HG02763 (cell line): Measurements from ENCODE around the gene FBXO21.
"Not testable (repeated sequence)": the region's sequence is repeated elsewhere in the genome, so short reads cannot be mapped to it uniquely, and the experiment has no call there.

Experiments used
- ATAC-seq: cut with Tn5 transposase; IDR thresholded peaks from one replicate; pipeline ENCODE4 v1.9.1; 2021; ENCODE audit warnings: mild to moderate bottlenecking, moderate library complexity; ENCODE audit not compliant: unreplicated experiment

FBXO21 gene

GRCh38 chr12:117190210-117190781 lies at the start of gene FBXO21:
Gene FBXO21 (minus strand): TSS chr12:117190470. CDS start chr12:117190456, 14 bp downstream.
- ATAC-seq = peak; percentile 97

DNA sequence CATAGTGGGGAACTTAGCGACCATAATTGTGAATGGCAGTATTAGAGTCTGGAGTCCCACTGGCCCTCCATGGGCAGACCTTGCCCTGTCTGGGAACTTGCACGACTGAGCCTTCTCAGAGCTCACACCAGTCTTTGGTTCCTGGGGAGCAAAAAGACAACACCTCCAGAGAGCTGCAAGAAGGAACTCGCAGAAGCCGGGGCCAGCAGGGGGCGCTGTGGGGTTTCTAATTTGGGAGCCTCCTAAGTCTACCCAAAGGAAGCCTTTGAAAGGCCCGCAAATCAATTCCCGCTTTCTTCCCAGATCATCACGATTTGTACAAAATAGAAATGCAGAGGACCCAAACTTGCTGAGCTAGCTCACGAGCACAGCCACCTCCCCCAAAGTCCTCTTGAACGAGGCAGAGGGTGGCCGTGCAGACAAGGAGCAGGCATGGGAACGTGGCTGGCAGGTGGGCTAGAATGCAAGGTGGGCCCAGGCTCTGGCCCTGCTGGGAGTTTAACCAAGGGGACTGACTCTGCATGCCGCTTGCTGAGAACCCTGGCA lies 46.3 kb upstream of the FBXO21 start:
- ATAC-seq = no peak

DNA sequence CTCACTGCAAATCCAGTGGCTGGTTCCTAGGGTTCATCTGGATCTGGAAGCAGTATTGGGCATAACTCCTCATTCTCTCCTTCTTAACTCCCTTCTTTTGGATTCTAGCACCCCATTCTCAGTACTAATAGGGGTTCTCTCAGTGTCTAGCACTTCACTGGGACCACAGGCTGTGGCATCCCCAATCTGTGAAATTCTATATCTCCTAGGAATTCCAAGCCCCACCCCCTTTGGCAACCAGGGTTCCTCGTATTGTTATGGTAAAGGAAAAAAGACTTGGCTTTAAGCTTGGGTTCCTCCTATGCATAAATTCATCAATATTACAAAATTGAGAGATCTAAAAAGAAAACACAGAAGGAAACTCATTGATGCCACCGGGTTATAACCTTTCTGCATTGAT lies 45.0 kb upstream of the FBXO21 start:
- ATAC-seq = no peak

DNA sequence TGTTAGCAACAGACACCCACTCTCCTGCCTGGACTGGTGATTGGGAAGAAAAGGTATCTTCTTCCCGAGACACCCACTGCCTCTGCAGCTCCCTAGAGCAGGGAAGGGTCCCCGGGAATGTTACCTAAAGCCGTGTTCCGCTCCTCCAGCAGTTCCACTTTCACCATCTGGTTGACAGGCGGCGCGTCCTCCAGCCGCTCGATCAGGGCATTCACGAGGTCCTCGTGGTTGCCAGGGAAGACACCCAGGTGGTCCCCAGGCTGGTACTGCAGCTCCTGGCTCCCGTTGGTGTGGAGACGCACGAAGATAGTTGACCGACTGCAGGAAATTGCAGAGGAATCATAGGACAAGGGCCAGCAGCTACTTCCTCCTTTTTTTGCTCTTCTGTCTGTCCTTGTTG lies 44.2 kb upstream of the FBXO21 start:
- no peak for ATAC-seq

GRCh38 chr12:117231750-117232149 lies 41.5 kb upstream of the FBXO21 start:
- ATAC-seq = no peak

DNA sequence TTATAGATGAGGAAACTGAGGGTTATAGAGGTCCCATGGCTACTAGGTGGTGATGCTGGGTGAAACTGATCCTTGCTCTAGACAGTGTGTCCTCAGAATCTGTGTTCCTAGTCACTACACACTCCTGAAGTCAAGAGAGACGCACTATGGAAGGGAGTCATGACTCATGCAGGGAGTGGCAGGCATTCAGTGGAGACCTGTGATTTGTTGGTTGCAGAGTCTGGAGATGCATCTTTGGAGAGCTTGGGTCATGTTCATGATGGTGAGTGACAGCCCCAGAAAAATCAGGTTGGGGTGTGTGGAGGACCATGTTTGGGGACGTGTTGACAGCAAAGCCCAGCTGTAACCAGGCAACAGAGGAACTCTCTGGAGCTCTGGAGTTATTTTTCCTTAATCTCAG lies 38.0 kb upstream of the FBXO21 start:
- ATAC-seq = no peak

DNA sequence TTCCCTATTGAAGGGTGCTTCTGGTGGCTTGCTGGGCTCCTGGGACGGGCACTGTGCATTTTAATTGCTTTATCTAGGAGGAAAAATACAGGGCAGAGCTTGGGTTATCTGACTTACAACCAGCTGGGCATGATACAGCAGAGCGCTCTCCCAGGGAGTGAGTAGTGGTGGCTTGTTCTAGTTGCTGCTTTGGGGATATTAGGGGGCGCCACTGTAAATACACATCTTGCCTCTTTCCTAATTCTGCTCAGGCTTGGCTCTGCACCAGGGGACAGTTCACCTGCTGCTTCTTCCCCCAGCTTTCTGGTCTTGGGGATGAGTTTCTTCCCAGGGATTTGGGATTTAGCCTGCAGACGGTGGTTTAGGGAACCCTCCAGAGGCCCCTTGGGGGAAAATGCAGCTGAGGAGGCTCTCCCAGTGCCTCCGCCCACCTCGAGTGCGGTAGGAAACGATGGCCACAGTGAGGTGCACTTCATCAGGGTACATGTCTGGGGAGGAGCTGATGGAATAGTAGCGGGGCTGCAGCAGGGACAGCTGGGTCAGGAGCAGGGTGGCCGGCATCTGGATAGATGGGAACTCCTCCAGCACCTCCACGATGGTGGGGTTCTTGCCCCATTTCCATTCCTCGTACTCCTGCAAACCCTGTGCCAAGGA lies 36.9 kb upstream of the FBXO21 start:
- no peak for ATAC-seq

DNA sequence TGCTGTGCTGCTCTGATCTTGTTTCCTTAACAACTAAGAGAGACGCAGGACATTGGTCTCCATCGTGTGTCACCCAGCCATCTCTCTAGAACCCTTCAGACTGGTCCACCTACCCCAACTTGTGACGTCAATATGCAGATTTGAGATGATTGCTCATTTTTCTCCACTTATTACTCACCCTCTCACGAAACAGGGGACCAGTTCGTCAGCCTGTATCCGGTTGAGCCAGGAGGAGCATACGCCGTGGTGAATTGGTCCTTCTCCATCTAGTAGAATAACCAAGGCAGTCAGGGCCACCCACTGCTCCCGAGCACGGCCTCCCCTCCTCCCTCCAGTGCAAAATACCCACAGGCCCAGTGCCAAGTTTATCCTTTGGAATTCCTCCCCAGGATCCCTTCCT lies 36.2 kb upstream of the FBXO21 start:
- ATAC-seq = no peak

DNA sequence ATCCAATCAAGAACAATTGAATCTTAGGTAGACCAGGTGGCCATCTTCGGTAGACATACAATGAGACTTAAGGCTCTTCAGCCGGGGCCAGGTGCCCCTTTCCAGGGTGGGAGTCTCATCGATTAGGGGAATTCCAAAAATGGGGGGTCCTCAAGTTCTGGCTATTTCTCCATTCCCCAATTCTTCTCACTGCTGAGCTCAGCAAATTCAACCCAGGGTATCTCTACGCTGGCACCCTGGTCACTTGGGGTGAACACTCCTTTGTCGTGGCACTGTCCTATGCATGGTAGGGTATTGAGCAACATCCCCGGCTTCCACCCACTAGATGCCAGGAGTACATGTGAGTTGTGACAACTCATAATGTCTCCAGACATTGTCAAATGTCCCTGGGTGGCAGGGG lies 34.9 kb upstream of the FBXO21 start:
- ATAC-seq = no peak

- not testable (repeated sequence) for ATAC-seq
Observed at GRCh38 chr12:117220947-117221346, 30.7 kb upstream of the FBXO21 start.

DNA sequence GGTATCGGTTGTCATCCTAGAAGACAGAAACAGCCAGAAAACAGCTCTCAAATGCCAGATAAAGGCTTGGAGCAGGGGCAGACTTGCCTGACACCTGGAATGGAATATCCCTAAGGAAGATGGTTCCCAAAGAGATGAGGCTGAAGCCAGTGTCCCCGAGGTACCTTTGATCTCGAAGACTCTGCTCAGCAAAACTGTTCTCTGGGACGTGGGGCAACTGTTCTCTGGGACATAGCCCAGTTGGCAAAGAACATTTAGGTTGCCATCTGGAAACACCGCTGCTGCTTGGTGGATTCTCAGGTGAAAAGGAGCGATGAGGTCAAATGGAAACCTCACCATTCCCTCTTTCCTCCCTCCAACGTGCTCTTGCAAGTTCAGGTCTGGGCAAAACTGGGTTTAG lies 27.9 kb upstream of the FBXO21 start:
- ATAC-seq = no peak

- ATAC-seq = no peak
Observed at GRCh38 chr12:117216686-117217085, 26.4 kb upstream of the FBXO21 start.

GRCh38 chr12:117214797-117215196 lies 24.5 kb upstream of the FBXO21 start:
- no peak for ATAC-seq

- ATAC-seq = no peak
Observed at GRCh38 chr12:117213295-117213808, 23.1 kb upstream of the FBXO21 start.

- ATAC-seq = no peak
Observed at GRCh38 chr12:117212563-117213190, 22.4 kb upstream of the FBXO21 start.

- ATAC-seq = no peak
Observed at GRCh38 chr12:117210266-117210918, 20.1 kb upstream of the FBXO21 start.

DNA sequence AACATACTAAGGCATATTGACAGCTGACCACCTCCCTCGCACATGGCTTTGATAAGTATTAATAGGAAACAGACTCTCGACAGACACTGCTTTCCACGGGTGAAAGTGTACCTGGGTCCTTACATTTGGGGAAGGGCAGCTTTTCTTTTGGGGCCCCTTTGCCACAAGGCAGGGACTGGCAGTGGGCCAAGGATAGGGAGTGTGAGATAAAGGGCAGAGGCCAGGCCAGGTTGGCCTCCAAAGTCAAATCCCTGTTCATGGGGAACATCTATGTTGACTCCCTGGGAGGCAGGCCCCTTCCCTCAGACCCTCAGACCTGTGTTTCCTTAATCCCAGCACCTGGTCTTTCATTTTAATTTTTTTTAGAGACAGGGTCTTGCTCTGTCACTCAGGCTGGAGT lies 19.4 kb upstream of the FBXO21 start:
- ATAC-seq = no peak

DNA sequence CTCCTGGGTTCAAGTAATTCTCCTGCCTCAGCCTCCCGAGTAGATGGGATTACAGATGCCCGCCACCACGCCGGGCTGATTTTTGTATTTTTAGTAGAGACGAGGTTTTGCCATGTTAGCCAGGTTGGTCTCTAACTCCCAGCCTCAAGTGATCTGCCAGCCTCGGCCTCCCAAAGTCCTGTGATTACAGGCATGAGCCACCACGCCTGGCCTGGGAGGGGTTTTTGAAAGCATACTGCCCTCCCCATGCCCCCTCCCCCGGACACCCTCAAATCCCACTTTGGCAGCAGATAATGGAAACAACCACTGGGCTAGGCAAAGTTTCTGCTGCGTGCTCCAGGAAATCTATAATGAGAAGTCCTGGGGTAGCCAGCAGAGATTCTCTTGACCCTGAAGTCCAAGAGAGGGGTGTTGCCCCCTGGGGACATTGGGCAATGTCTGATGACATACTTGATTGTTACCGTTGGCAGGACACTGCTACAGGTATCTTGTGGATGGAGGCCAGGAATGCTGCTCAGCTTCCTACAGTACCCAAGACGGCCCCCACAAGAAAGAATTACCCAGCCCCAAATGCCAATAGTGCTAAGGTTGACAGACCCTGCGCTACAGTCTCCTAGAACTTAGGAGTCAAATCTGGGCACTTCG lies 18.7 kb upstream of the FBXO21 start:
- no peak for ATAC-seq

DNA sequence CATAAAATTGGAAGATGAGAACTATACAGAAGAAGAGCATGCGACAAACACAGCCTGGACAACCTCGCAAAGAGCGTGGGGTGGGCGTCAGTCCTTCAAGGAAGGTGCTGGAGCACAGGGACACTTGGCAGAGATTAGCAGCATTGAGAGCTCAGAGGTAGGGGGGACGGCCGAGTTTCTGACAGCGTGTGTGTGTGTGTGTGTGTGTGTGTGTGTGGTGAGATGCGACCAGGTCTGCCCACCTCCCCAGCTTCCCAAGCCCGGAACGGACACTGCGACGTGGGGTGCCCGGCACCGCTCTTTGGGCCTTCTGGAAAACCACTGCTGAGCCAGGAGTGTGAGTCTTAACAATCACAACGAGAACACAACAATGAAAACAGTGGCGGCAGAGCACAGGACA lies 17.9 kb upstream of the FBXO21 start:
- ATAC-seq = no peak

- no peak for ATAC-seq
Observed at GRCh38 chr12:117207675-117208074, 17.4 kb upstream of the FBXO21 start.

DNA sequence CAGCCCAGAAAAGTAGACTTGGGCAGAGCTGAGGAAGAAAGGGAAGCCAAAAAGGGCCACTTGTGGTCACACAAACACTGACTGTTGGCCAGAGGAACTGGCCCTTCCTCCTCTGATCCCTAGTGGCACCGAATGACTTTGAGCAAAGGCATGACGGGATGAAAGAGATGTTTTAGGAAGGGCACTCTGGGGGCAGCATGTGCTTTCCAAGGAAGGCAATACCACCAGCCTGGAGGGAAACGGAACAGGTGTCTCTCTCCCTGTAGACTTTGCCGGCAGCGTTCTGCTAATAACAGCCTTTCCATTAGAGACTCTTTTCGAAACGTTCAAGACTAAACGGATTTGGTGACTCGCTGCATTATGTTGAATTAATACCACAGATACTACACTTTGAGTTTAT lies 12.3 kb upstream of the FBXO21 start:
- ATAC-seq = no peak
